SK-N-SH treated with all-trans-retinoic acid at 6 μM for 48 hours (cell line): ENCODE results near the gene CRYBA4.

Experiments
- ZC3H10 ChIP-seq: fragments of 250-450 bp; sonication (Bioruptor Pico); IDR thresholded peaks from 2 replicates; pipeline ENCODE4 v1.5.1; 2021; ENCODE audit warnings: mild to moderate bottlenecking, moderate library complexity
- ZNF565 ChIP-seq: fragments of 450-650 bp; formaldehyde crosslinking; conservative IDR thresholded peaks from 2 replicates; pipeline ENCODE4 v1.5.0; 2020; ENCODE audit warnings: low read depth, mild to moderate bottlenecking, moderate library complexity

GRCh38 chr22:26677217-26677616, 55.5 kb downstream of the CRYBA4 start:
- TF ChIP-seq ZC3H10 (CRISPR knock-in tag) (no peak), ZNF565 (CRISPR knock-in tag) (no peak)
